Measurements from ENCODE around the gene SLC7A5. TPM values are rescaled to one million over a fixed set of nuclear protein-coding genes. Genes with fewer than 3 reads are reported as not detected.
"Not testable (repeated sequence)": the region's sequence is repeated elsewhere in the genome, so short reads cannot be mapped to it uniquely, and the experiment has no call there.

Gene SLC7A5
- total RNA-seq, 3 donors from 2014 or later (not counting 1 experiment from before 2014, with no cell fraction given), result 27.2 to 66.1 (median 34.2) TPM

DNA sequence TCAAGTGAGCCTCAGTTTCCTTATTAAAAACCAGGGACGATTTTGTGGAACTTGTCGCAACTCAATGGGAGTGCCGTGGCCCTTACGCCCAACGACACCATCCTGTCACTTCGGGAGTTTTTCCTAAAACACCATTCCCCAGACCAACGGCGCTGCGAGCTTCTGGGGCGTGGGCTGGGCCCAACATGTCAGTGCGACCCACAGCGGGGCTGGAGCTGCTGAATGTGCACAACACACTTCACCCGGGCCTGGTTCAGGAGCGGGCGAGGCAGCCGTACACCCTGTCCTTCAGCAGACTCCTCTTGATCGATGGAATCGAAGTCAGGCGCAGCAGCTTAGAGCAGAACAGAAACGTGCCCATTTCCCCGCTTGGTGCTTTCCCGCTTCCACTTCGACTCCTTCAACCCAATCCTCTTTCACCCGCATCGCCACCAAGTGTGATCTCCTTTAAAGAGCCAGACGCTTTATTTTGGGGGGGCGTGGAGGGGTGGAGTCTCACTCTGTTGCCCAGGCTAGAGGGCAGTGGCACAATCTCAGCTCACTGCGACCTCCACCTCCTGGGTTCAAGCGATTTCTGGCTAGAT lies 13.2 kb upstream of the SLC7A5 start:
- Mint-ChIP-seq H3K27ac (no peak overlapping the region), H3K4me1 (peaks cover 0 to 6% of the 10 kb centered on the region in 2 donors), H3K27me3 (ENCODE audit: low read depth in 2 of 2) (peaks cover 22 to 25% of the 10 kb centered on the region in 2 donors), H3K4me3 (no peak overlapping the region), H3K36me3 (no peaks in the 10 kb centered on the region), H3K9me3 (no peaks in the 10 kb centered on the region)
- no peaks in the 10 kb centered on the region for H3K27me3 ChIP-seq (ENCODE audit: control insufficient read depth, insufficient read depth, low read length)
- no peak overlapping the region for H3K27ac ChIP-seq (ENCODE audit: low read length)
- no peaks in the 10 kb centered on the region for H3K4me1 ChIP-seq (ENCODE audit: control insufficient read depth, insufficient read depth, low read length)
- WGBS (ENCODE audit: insufficient coverage), result 90% methylated on average over 29 of the region's 29 CpGs
- no peak for DNase-seq
- TF ChIP-seq, protein P1, sequence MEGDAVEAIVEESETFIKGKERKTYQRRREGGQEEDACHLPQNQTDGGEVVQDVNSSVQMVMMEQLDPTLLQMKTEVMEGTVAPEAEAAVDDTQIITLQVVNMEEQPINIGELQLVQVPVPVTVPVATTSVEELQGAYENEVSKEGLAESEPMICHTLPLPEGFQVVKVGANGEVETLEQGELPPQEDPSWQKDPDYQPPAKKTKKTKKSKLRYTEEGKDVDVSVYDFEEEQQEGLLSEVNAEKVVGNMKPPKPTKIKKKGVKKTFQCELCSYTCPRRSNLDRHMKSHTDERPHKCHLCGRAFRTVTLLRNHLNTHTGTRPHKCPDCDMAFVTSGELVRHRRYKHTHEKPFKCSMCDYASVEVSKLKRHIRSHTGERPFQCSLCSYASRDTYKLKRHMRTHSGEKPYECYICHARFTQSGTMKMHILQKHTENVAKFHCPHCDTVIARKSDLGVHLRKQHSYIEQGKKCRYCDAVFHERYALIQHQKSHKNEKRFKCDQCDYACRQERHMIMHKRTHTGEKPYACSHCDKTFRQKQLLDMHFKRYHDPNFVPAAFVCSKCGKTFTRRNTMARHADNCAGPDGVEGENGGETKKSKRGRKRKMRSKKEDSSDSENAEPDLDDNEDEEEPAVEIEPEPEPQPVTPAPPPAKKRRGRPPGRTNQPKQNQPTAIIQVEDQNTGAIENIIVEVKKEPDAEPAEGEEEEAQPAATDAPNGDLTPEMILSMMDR (IDR thresholded peaks at IDR 0.05), result no peak
- ATAC-seq, result no peak
- H3K9me3 ChIP-seq (ENCODE audit: control insufficient read depth, insufficient read depth, low read length), result no peaks in the 10 kb centered on the region
- H3K4me3 ChIP-seq (ENCODE audit: low read length), result no peak overlapping the region
- intact Hi-C loops (cut with micrococcal nuclease), result no loop called here
- H3K36me3 ChIP-seq (ENCODE audit: control insufficient read depth, insufficient read depth, low read length), result no peaks in the 10 kb centered on the region

DNA sequence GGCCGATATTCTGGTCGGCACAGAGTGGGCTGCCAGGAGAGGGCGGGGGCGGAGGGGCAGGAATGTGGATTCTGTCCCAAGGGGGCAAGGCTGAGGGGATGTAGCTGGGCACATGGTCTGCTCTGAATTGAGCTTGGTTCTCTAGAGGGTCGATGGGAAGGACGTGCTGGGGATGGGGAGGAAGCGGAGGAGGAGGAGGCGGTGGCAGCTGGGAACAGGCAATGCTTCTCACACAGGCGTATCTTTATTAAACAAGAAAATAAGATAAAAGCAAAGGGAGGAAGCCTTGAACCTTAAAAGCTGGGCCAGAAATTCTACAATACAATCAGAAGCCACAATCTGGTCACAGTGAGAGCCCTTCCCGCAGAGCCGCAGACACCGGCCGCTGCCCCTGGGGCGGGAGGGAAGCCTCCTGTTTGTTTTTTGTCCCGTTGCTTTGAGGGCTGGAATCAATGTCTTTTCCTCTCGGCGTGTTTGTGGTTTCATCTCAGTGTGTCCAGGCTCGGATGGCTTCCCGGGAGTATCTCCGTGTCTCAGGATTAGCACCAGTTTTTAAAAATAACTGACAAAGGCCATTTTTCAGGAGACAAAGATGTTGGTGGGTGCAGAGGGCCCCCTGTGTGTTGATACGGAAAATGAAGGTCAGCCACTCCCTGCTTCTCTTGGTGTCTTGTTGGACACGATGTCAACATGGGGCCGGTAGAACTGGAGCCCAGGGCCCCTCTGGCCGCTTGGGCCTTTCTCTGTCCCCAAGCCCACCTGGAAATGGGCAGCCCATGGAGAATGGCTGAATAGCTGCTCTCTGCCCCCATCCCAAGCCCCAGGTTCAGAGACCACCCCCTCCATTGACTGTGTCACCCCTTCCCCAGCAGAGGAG lies 12.3 kb upstream of the SLC7A5 start:
- no peak for ATAC-seq
- no peak overlapping the region for H3K4me3 Mint-ChIP-seq
- peaks cover 22 to 25% of the 10 kb centered on the region in 2 donors for H3K27me3 Mint-ChIP-seq (ENCODE audit: low read depth in 2 of 2)
- DNase-seq, result no peak
- 65% methylated on average over 24 of the region's 24 CpGs for WGBS (ENCODE audit: insufficient coverage)
- no peaks in the 10 kb centered on the region for H3K36me3 Mint-ChIP-seq
- H3K27me3 ChIP-seq (ENCODE audit: control insufficient read depth, insufficient read depth, low read length), result no peaks in the 10 kb centered on the region
- no peak overlapping the region for H3K27ac ChIP-seq (ENCODE audit: low read length)
- no peaks in the 10 kb centered on the region for H3K9me3 ChIP-seq (ENCODE audit: control insufficient read depth, insufficient read depth, low read length)
- TF ChIP-seq, protein P1 (IDR thresholded peaks at IDR 0.05), result no peak
- peaks cover 0 to 6% of the 10 kb centered on the region in 2 donors for H3K4me1 Mint-ChIP-seq
- H3K4me1 ChIP-seq (ENCODE audit: control insufficient read depth, insufficient read depth, low read length), result no peaks in the 10 kb centered on the region
- no peaks in the 10 kb centered on the region for H3K36me3 ChIP-seq (ENCODE audit: control insufficient read depth, insufficient read depth, low read length)
- H3K4me3 ChIP-seq (ENCODE audit: low read length), result no peak overlapping the region
- no peak overlapping the region for H3K27ac Mint-ChIP-seq
- no peaks in the 10 kb centered on the region for H3K9me3 Mint-ChIP-seq
- intact Hi-C loops (cut with micrococcal nuclease), result no loop called here

- TF ChIP-seq, protein P1 (IDR thresholded peaks at IDR 0.05), result no peak
- DNase-seq (no peak), ATAC-seq (no peak)
- 80% methylated on average over 17 of the region's 17 CpGs for whole genome bisulfite sequencing (ENCODE audit: insufficient coverage)
- no peaks in the 10 kb centered on the region for H3K27me3 ChIP-seq (ENCODE audit: control insufficient read depth, insufficient read depth, low read length)
- H3K36me3 ChIP-seq (ENCODE audit: control insufficient read depth, insufficient read depth, low read length), result no peaks in the 10 kb centered on the region
- H3K27ac ChIP-seq (ENCODE audit: low read length), result no peak overlapping the region
- intact Hi-C loops (cut with micrococcal nuclease), result no loop called here
- Mint-ChIP-seq H3K36me3 (no peaks in the 10 kb centered on the region), H3K4me1 (peaks cover 0 to 6% of the 10 kb centered on the region in 2 donors), H3K27ac (no peak overlapping the region), H3K9me3 (no peaks in the 10 kb centered on the region), H3K4me3 (no peak overlapping the region), H3K27me3 (ENCODE audit: low read depth in 2 of 2) (peaks cover 17 to 18% of the 10 kb centered on the region in 2 donors)
- H3K4me1 ChIP-seq (ENCODE audit: control insufficient read depth, insufficient read depth, low read length), result no peaks in the 10 kb centered on the region
- H3K4me3 ChIP-seq (ENCODE audit: low read length), result no peak overlapping the region
- H3K9me3 ChIP-seq (ENCODE audit: control insufficient read depth, insufficient read depth, low read length), result no peaks in the 10 kb centered on the region
Observed at GRCh38 chr16:87880117-87880696, 10.9 kb upstream of the SLC7A5 start.

DNA sequence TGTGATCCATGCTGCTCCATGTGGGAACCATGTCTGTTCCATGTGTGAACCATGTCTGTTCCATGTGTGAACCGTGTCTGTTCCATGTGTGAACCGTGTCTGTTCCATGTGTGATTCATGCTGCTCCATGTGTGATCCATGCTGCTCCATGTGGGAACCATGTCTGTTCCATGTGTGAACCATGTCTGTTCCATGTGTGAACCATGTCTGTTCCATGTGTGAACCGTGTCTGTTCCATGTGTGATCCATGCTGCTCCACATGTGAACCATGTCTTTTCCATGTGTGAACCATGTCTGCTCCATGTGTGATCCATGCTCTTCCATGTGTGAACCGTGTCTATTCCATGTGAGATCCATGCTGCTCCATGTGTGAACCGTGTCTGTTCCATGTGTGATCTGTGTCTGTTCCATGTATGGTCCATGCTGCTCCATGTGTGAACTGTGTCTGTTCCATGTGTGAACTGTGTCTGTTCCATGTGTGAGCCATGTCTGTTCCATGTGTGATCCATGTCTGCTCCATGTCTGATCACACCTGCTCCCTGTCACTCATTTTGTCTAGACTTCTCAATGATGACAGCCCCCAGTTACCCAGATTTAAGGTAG lies 10.2 kb upstream of the SLC7A5 start:
- DNase-seq; H3K9me3 ChIP-seq (ENCODE audit: control insufficient read depth, insufficient read depth, low read length); intact Hi-C loops (cut with micrococcal nuclease); H3K27me3 ChIP-seq (ENCODE audit: control insufficient read depth, insufficient read depth, low read length); H3K27ac Mint-ChIP-seq; H3K36me3 ChIP-seq (ENCODE audit: control insufficient read depth, insufficient read depth, low read length); H3K4me3 Mint-ChIP-seq; H3K4me1 ChIP-seq (ENCODE audit: control insufficient read depth, insufficient read depth, low read length); H3K36me3 Mint-ChIP-seq; H3K27ac ChIP-seq (ENCODE audit: low read length); H3K9me3 Mint-ChIP-seq; H3K4me1 Mint-ChIP-seq; ATAC-seq; H3K4me3 ChIP-seq (ENCODE audit: low read length): not testable (repeated sequence)
- peaks cover 14 to 22% of the 10 kb centered on the region in 2 donors for H3K27me3 Mint-ChIP-seq (ENCODE audit: low read depth in 2 of 2)
- 95% methylated on average over 5 of the region's 5 CpGs for WGBS (ENCODE audit: insufficient coverage)
